ENCODE results near the gene NUP188.
"Not testable (repeated sequence)": the region's sequence is repeated elsewhere in the genome, so short reads cannot be mapped to it uniquely, and the experiment has no call there.

The NUP188 gene

GRCh38 chr9:128940946-128941755 is 6.3 kb upstream of the NUP188 start:
- in situ Hi-C loops (cut with HindIII; ENCODE audit: low sequenced_read_pairs) = no loop called here

DNA sequence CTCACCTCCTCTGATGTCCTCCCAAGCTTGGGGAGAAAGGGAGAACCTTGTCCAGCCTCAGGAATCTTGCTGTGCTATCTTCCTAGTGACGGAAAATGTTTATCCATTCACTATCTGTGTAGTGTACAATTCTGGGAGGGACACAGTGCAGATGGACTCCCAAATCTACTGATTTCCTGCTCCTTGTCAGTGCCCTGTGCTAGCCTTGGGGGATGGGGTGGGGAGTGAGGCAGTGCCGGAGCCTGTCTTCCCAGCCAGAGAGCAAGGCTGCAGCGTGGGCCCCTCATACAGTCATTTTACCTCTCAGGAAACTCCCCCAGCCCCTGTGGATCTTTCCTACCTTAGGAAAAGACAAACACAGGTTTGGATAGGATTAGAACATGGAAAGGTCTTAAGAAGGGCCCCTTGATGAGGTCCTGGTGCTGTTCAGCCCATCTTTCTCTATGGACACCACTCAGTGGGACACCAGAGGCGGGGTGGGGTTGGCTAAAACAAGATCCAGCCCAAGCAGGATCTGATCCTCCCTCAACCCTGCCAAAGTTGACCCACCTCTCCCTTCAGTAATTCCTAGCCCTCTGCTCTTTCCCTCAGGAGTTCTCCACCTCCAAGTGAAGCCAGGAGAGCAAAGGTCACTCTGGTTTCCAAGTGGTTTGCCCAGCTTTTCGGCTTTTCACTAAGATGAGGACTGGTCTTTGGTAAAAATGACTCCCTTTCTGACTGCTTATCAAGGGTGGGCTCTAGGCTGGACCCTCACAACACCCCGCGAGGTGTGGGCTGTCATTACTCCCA is 3.5 kb upstream of the NUP188 start:
- in situ Hi-C loops (cut with HindIII; ENCODE audit: low sequenced_read_pairs) = no loop called here

GRCh38 chr9:128944966-128945365 is 2.5 kb upstream of the NUP188 start:
- in situ Hi-C loops (cut with HindIII; ENCODE audit: low sequenced_read_pairs) = not testable (repeated sequence)

DNA sequence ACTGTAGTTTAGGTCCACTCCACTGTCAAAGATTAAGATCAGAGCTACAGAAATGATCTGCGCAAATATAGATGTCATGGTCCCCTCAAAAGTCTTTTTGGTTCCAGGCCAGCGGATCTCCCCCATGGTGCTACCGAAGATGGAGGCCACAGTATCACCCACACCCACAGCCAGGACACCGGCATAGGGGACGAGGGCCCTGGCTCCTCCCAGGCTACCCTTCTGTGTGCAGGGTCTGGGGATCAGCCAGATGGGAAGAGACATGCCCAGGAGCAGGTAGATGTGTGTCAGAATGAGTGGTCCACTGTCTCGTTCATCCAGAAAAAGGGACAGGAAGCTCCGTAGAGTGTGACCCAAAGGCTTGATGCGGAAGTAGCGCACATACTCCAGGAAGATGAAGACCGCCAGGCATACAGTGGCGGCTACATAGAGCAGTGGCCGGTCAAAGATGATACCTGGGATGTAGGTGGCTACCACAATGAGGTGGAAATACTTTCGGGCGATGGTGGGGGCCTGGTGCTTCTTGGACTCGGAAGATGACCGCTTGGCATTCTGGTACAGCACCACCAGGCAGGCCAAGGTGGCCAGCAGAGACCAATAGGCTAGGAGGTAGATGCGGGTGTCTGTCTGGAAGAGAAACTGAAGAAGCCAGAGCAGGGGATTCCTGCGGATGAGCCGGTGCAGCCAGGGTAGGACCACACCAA is 1.5 kb upstream of the NUP188 start:
- in situ Hi-C loops (cut with HindIII; ENCODE audit: low sequenced_read_pairs) = no loop called here

- in situ Hi-C loops (cut with HindIII; ENCODE audit: low sequenced_read_pairs) = no loop called here
Observed at GRCh38 chr9:128946571-128947276, 775 bp upstream of the NUP188 start.

- in situ Hi-C loops (cut with HindIII; ENCODE audit: low sequenced_read_pairs) = no loop called here
Observed at GRCh38 chr9:128947277-128947526, 297 bp upstream of the NUP188 start.

DNA sequence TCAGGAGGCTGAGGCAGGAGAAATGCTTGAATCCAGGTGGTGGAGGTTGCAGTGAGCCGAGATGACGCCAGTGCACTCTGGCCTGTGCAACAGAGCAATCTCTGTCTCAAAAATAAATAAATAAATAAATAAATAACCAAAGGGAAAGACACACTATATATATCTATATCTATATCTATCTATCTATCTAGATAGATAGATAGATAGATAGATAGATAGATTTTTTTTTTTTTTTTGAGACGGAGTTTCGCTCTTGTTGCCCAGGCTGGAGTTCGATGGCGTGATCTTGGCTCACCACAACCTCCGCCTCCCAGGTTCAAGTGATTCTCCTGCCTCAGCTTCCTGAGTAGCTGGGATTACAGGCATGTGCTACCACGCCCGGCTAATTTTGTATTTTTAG is 13.9 kb downstream of the NUP188 start:
- in situ Hi-C loops (cut with HindIII; ENCODE audit: low sequenced_read_pairs) = not testable (repeated sequence)

DNA sequence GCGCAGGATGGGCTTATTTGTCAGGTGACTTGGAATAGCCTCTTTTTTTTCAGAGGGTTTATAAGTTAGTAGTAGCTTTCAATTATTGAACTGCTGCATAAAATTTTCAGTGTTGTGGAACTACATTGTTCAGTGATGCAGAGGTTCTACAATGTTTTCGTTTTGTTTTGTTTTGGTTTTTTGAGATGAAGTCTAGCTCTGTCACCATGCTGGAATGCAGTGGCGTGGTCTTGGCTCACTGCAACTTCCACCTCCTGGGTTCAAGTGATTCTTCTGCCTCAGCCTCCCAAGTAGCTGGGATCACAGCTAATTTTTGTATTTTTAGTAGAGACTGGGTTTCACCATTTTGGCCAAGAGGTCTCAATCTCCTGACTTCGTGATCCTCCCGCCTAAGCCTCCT is 22.0 kb downstream of the NUP188 start:
- in situ Hi-C loops (cut with HindIII; ENCODE audit: low sequenced_read_pairs) = no loop called here

GRCh38 chr9:128972956-128973355 is 25.5 kb downstream of the NUP188 start:
- in situ Hi-C loops (cut with HindIII; ENCODE audit: low sequenced_read_pairs) = no loop called here

DNA sequence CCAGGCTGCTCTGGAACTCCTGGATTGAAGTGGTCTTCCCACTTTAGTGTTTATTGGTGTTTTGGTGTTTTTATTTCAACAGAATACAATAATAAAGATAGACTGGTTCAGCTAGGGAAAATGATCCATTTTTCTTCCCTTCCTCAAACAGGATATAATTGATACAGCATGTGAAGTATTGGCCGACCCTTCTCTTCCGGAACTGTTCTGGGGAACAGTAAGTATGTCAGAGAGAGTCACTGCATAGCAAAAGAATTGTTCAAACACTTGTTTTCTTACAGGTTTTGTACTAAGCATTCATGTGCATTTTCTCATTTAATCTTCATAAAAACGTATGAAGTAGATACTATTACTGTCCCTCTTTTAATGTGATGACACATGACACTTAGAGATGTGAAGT is 31.6 kb downstream of the NUP188 start:
- in situ Hi-C loops (cut with HindIII; ENCODE audit: low sequenced_read_pairs) = no loop called here

GRCh38 chr9:128983536-128983935 is 36.0 kb downstream of the NUP188 start:
- in situ Hi-C loops (cut with HindIII; ENCODE audit: low sequenced_read_pairs) = no loop called here

- in situ Hi-C loops (cut with HindIII; ENCODE audit: low sequenced_read_pairs) = no loop called here
Observed at GRCh38 chr9:128986671-128987070, 39.2 kb downstream of the NUP188 start.

DNA sequence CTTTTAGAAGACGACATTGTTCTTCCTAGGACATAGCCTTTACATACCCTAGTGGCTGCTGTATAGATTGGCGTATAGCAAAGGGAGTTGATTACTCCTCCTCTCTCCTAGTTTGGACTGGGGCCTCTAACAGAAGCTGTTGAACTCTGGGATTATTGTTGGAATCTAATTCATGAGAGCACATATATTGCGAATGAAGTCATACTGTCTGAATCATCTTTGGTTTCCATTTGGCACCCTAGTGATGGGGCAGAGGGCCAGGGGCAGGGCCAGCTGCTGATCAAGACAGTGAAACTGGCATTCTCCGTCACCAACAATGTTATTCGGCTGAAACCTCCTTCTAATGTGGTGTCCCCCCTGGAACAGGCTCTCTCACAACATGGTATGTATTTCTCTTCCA is 40.3 kb downstream of the NUP188 start:
- in situ Hi-C loops (cut with HindIII; ENCODE audit: low sequenced_read_pairs) = no loop called here

DNA sequence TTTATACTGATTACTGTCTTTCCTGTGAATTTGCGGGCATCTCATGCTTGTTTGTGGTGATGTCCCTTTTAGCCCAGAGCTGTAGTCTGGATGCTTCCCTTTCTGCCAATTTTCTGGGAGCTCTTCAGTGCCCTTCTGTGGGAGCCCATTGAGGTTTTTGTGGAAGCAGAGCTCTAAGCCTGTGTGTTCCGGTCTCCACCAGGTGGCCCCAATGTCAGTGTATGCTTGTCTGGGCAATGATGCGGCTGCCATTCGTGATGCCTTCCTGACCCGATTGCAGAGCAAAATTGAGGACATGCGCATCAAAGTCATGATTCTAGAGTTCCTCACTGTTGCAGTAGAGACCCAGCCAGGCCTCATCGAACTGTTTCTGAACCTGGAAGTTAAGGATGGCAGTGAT is 45.5 kb downstream of the NUP188 start:
- in situ Hi-C loops (cut with HindIII; ENCODE audit: low sequenced_read_pairs) = no loop called here

DNA sequence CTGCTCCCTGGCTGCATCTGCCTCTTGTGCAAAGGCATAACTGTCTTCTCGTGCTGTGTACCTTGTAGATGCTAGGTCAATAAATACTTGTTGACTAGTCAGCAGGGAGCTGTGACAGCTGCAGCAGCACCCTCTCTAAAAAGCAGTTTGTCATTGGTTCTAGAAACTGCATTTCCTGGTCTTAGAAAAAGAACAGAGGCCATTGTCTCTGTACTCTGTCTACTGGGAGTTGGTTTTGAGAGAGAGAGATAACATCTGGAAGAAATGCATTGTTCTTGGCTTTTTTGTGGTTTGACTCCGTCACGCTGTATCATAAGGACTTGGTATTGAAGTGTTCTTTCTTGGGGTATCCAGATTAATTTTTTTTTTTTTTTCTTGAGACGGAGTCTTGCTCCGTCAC is 48.3 kb downstream of the NUP188 start:
- in situ Hi-C loops (cut with HindIII; ENCODE audit: low sequenced_read_pairs) = no loop called here

DNA sequence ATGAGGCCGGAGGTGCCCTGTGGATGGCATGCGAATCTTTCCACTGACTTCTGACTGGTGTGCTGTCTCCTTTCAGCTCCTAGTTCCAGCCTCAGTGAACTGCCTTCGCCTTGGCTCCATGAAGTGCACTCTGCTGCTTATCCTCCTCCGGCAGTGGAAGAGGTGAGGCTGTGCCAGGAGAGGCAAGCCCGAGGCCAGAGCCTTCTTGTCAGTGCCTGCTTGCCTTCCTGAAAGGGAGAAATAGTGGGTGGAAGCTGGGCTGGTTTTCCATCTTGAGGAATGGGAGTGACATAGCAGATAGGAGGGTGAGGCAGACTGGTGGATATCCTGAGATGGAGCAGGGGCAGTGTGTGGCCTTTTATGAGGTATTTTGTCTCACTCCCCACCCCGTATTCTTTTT is 51.0 kb downstream of the NUP188 start:
- in situ Hi-C loops (cut with HindIII; ENCODE audit: low sequenced_read_pairs) = no loop called here

DNA sequence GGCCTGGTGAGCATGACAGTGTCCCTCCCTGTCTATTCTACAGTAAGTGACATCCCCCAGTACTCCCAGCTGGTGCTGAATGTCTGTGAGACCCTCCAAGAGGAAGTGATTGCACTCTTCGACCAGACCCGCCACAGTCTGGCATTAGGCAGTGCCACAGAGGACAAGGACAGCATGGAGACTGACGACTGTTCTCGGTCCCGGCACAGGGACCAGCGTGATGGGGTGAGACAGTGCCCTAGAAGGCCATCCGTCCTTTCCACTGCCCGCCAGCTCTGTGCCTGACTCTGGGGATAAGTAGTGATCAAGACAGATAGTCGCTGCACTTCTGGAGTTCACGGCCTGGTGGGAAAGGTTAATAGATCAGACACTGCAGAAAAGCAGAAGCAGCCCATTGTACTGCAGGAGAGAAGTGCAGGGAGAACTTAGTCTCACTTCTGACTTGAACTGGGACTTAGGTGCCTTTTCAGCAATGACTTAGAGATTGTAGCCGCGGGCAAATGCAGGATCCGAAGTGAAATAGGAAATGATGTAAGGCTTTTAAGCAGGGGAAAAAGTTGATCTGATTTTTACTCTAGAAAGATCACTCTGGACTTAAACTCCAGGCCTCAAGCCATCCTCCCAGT is 52.2 kb downstream of the NUP188 start:
- in situ Hi-C loops (cut with HindIII; ENCODE audit: low sequenced_read_pairs) = no loop called here

- in situ Hi-C loops (cut with HindIII; ENCODE audit: low sequenced_read_pairs) = no loop called here
Observed at GRCh38 chr9:129001504-129002325, 54.2 kb downstream of the NUP188 start.

DNA sequence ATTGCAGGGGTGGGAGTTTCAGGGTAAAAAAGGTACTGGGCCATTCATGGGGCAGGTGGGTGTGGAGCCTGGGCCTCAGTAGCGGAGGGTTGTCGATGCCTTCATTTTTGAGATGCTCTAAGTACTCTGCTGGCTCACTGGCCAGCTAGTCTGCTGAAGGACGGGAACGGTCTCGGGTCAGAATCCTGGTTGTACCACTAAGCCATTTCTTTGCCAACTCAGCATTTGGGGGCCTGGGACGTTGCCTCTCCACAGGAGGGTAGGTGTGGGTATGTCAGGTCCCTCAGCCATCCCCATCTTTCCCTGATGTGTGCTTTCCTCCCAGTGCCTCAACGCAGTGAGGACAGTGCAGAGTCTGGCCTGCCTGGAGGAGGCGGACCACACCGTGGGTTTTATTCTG is 55.5 kb downstream of the NUP188 start:
- in situ Hi-C loops (cut with HindIII; ENCODE audit: low sequenced_read_pairs) = no loop called here

- in situ Hi-C loops (cut with HindIII; ENCODE audit: low sequenced_read_pairs) = not testable (repeated sequence)
Observed at GRCh38 chr9:129004173-129004572, 56.7 kb downstream of the NUP188 start.

All from DLD1 (cell line).